ENCODE data around the gene C1QTNF9B.

The C1QTNF9B gene

GRCh38 chr13:23928985-23929384 is 31.7 kb upstream of the C1QTNF9B start:
- H3K4me1 ChIP-seq (ENCODE audit: control insufficient read depth in 1 of 2, insufficient read depth in 1 of 2, low read depth in 1 of 2, low read length in 1 of 2) = no peaks in the 10 kb centered on the region
- peaks cover 58% of the 10 kb centered on the region for H3K27me3 ChIP-seq
- no peak for TF ChIP-seq CTCF (IDR thresholded peaks at IDR 0.05)
- H3K36me3 ChIP-seq = no peaks in the 10 kb centered on the region
- H3K27ac ChIP-seq = no peak overlapping the region
- no peak overlapping the region for H3K4me3 ChIP-seq (ENCODE audit: low read depth in 1 of 2, low read length in 1 of 2)
- H3K9me3 ChIP-seq = no peaks in the 10 kb centered on the region

GRCh38 chr13:23923031-23923430 is 25.7 kb upstream of the C1QTNF9B start:
- no peaks in the 10 kb centered on the region for H3K36me3 ChIP-seq
- TF ChIP-seq CTCF (IDR thresholded peaks at IDR 0.05) = no peak
- peak overlapping the region; percentile 65 for H3K27ac ChIP-seq
- H3K9me3 ChIP-seq = no peaks in the 10 kb centered on the region
- H3K4me1 ChIP-seq (ENCODE audit: control insufficient read depth in 1 of 2, insufficient read depth in 1 of 2, low read depth in 1 of 2, low read length in 1 of 2) = peaks cover 18 to 20% of the 10 kb centered on the region in 2 experiments
- no peak overlapping the region for H3K4me3 ChIP-seq (ENCODE audit: low read depth in 1 of 2, low read length in 1 of 2)
- peaks cover 36% of the 10 kb centered on the region for H3K27me3 ChIP-seq

- Histone ChIP-seq H3K27me3 (peaks cover 31% of the 10 kb centered on the region), H3K4me1 (ENCODE audit: control insufficient read depth in 1 of 2, insufficient read depth in 1 of 2, low read depth in 1 of 2, low read length in 1 of 2) (peaks cover 18 to 20% of the 10 kb centered on the region in 2 experiments), H3K27ac (peak overlapping the region; percentile 65), H3K36me3 (no peaks in the 10 kb centered on the region), H3K4me3 (ENCODE audit: low read depth in 1 of 2, low read length in 1 of 2) (no peak overlapping the region), H3K9me3 (no peaks in the 10 kb centered on the region)
- TF ChIP-seq CTCF (IDR thresholded peaks at IDR 0.05) = no peak
Measured at GRCh38 chr13:23922005-23922932, 25.0 kb upstream of the C1QTNF9B start.

GRCh38 chr13:23921451-23921888 is 24.2 kb upstream of the C1QTNF9B start:
- peaks cover 18 to 20% of the 10 kb centered on the region in 2 experiments for H3K4me1 ChIP-seq (ENCODE audit: control insufficient read depth in 1 of 2, insufficient read depth in 1 of 2, low read depth in 1 of 2, low read length in 1 of 2)
- TF ChIP-seq CTCF (IDR thresholded peaks at IDR 0.05) = peak; percentile 70
- peak overlapping the region; percentile 65 for H3K27ac ChIP-seq
- peaks cover 25% of the 10 kb centered on the region for H3K27me3 ChIP-seq
- H3K9me3 ChIP-seq = no peaks in the 10 kb centered on the region
- no peak overlapping the region for H3K4me3 ChIP-seq (ENCODE audit: low read depth in 1 of 2, low read length in 1 of 2)
- H3K36me3 ChIP-seq = no peaks in the 10 kb centered on the region

GRCh38 chr13:23919006-23919405 is 21.7 kb upstream of the C1QTNF9B start:
- peaks cover 18 to 20% of the 10 kb centered on the region in 2 experiments for H3K4me1 ChIP-seq (ENCODE audit: control insufficient read depth in 1 of 2, insufficient read depth in 1 of 2, low read depth in 1 of 2, low read length in 1 of 2)
- H3K27ac ChIP-seq = no peak overlapping the region
- TF ChIP-seq CTCF (IDR thresholded peaks at IDR 0.05) = no peak
- H3K9me3 ChIP-seq = no peaks in the 10 kb centered on the region
- H3K36me3 ChIP-seq = no peaks in the 10 kb centered on the region
- H3K27me3 ChIP-seq = peaks cover 4% of the 10 kb centered on the region
- H3K4me3 ChIP-seq (ENCODE audit: low read depth in 1 of 2, low read length in 1 of 2) = no peak overlapping the region
